ENCODE results near the gene ACTR3C. TPM values are rescaled to one million over a fixed set of nuclear protein-coding genes. Genes with fewer than 3 reads are reported as not detected.

The ACTR3C gene
- total RNA-seq, 4 donors from 2014 or later = 0.38 to 2.0 (median 0.58) TPM

DNA sequence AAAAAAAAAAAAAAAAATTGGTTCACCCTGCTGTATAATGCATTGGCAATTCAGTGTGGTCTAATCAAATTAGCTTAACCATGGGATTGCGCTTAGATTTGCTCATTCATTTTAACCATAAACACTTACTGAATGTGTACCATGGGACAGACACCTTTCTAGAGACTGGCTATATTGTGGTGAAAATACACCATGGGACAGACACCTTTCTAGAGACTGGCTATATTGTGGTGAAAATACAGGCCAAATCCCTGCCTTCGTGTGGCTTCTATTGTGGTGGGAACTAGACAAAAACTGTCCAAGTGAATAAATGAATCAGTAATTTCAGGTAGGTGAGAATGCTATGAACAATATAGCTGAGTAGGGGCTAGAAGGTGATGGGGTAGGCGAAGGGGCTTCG is 35.1 kb upstream of the ACTR3C start:
- no peak for TF ChIP-seq CTCF (IDR thresholded peaks at IDR 0.05; ENCODE audit: low read depth)

- TF ChIP-seq CTCF (IDR thresholded peaks at IDR 0.05; ENCODE audit: low read depth) = no peak
These were observed 34.6 kb upstream of the ACTR3C start for GRCh38 chr7:150357771-150358427.

DNA sequence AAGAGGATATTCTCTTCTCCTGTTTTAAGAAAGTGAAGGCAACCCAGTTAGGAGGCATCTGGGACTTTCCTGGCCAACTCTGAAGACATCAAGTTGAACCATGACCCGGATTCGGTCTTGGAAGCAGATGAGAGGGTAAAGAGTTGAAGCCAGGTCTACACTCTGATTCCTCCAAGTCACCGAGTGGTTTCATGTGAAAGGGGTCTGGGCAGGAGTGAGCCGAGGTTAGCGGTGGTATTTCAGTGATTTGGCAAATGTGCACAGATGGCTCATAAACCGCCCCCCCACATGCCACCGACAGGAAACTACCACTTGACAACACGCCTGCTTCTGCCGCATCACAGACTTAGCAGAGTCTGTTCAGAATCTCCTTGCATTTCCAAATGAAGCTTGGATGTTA is 33.9 kb upstream of the ACTR3C start:
- no peak for TF ChIP-seq CTCF (IDR thresholded peaks at IDR 0.05; ENCODE audit: low read depth)

DNA sequence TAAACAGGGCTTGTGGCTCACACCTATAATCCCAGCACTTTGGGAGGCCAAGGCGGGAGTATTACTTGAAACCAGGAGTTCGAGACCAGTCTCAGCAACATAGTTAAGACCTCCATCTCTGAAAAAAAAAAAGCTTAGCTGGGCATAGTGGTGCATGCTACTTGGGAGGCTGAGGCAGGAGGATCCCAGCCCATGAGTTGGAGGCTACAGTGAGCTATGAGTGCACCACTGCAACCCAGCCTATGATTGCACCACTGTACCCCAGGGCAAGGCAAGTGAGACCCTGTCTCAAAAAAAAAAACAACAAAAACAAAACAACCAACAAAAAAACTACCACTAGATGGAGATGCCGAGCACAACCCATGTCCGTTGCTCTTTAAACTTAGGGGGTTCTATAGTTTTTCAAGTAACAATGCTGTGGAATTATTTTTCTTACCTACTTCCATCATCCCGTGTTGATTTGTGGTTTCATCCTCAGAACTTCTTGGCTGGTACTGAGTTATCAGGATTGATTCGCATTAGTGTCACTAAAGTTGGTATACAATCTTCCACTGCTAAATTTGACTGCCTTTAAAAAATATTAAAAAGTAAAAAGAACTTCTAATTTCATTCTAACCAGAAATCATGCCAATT is 33.0 kb upstream of the ACTR3C start:
- no peak for TF ChIP-seq CTCF (IDR thresholded peaks at IDR 0.05; ENCODE audit: low read depth)

- no peak for TF ChIP-seq CTCF (IDR thresholded peaks at IDR 0.05; ENCODE audit: low read depth)
These were observed 32.3 kb upstream of the ACTR3C start for GRCh38 chr7:150355666-150356059.

DNA sequence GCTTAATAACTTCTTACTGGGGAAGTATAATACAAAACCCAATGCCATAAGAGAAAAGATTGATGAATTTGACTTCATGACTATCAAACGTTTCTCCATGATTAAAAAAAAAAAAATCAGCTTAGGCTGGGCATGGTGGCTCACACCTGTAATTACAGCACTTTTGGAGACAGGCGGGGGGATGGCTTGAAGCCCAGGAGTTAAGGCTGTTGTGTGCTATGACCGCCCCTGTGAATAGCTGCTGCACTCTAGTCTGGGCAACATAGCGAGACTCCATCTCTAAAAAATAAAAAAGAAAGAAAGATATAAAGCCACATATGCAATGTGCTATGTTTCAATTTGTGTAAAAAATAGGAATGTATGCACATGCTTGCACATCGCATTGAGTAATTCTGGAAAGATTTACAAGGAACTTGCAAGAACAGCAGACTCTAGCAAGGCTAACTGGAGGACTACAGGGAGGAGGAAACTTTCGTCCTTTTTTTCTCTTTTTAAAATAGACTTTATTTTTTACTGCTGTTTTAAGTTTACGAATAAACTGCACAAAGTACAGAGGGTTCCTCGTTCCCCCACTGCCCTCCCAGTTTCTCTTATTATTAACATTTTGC is 28.3 kb upstream of the ACTR3C start:
- TF ChIP-seq CTCF (IDR thresholded peaks at IDR 0.05; ENCODE audit: low read depth) = no peak

DNA sequence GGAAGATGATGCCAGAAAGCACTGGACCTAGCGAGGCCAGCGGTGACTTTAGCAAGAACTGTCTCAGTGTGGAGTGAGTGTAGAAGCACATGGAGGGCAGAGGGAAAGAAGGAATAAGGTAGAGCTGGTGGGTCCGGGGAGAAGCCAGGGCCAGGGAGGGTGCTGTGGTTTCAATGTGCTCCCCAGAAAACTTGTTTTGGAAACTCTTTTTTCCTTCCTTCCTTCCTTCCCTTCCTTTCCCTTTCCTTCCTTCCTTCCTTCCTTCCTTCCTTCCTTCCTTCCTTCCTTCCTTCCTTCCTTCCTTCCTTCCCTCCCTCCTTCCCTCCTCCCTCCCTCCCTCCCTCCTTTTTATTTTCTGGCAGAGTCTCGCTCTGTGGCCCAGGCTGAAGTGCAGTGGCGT is 23.6 kb upstream of the ACTR3C start:
- TF ChIP-seq CTCF (IDR thresholded peaks at IDR 0.05; ENCODE audit: low read depth) = no peak
